HAP-1 (cell line): ENCODE data around the gene BACH1.
A peak's percentile ranks its signal among the peaks of the same experiment; 100 is the strongest.
"Not testable (repeated sequence)": the region's sequence is repeated elsewhere in the genome, so short reads cannot be mapped to it uniquely, and the experiment has no call there.

Source experiments
- DNase-seq, 2 experiments: peaks; one replicate each; pipeline ENCODE4 v3.0.0-alpha.2; 2016 to 2020; ENCODE audit warnings: low spot score in 2 of 2
- H3K27me3 ChIP-seq: fragments of 250-450 bp; sonication (Bioruptor Pico); 2 replicates; pipeline ENCODE4 v1.5.1; 2020; ENCODE audit warnings: low read depth, mild to moderate bottlenecking, moderate library complexity
- H3K36me3 ChIP-seq: fragments of 250-450 bp; sonication (Bioruptor Pico); replicated peaks from 2 replicates; pipeline ENCODE4 v1.5.1; 2020; ENCODE audit warnings: mild to moderate bottlenecking
- H3K4me1 ChIP-seq: fragments of 250-450 bp; sonication (Bioruptor Pico); 2 replicates; pipeline ENCODE4 v1.5.1; 2020; ENCODE audit warnings: mild to moderate bottlenecking
- H3K4me3 ChIP-seq: fragments of 250-450 bp; sonication (Bioruptor Pico); 2 replicates; pipeline ENCODE4 v1.5.1; 2020; ENCODE audit warnings: mild to moderate bottlenecking, moderate library complexity
- H3K9me3 ChIP-seq: fragments of 250-450 bp; sonication (Bioruptor Pico); 2 replicates; pipeline ENCODE4 v1.5.1; 2020; ENCODE audit warnings: mild to moderate bottlenecking, moderate library complexity
- in situ Hi-C: fragments of 300-500 bp; cut with MboI; formaldehyde crosslinking; loops from 3 replicates; pipeline ENCODE4 v1.14.3; 2020; ENCODE audit warnings: low sequenced_read_pairs, inconsistent platforms, mixed read lengths

The BACH1 gene

DNA sequence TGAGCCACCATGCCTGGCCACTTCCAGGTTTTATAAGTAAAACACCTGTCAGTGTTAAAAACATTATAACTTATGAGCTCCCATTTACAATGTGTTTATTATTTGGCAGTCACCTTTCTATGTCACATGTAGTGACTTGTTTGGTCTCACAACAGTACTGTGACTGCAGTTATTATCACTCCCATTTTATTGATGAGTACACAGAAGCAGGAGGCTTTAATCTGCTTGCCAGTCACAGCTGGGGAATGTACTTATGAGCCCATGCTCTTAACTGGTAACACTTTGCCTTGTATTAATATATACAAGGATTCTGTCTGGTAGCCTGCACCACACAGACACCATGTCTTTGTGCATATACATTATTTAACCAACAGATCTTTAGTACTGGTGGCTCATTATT is 31.1 kb upstream of the BACH1 start:
- Histone ChIP-seq H3K27me3 (no peaks in the 10 kb centered on the region; the same call in 1 of the 2 replicates), H3K4me1 (no peaks in the 10 kb centered on the region), H3K4me3 (no peak overlapping the region), H3K9me3 (no peaks in the 10 kb centered on the region), H3K36me3 (no peaks in the 10 kb centered on the region)
- DNase-seq, result no peak
- in situ Hi-C loops, result no loop called here

DNA sequence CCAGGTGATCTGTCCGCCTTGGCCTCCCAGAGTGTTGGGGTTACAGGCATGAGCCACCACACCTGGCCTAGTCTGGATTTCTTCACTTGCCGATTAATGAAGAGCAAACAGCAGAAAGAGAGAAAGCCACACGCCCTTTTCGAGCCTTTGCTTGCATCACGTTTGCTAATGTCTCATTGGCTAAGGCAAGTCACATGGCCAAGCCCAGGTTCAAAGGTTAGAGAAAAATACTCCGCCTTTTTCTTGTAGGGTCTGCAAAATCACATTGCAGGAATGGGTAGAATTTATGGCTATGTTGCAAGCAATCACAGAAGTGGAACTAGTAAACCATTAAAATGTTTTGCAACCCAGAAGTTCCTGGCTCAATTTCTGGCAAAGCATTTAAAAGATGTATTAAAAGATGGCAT is 26.8 kb upstream of the BACH1 start:
- in situ Hi-C loops, result no loop called here
- no peak for DNase-seq
- H3K4me3 ChIP-seq, result no peak overlapping the region

DNA sequence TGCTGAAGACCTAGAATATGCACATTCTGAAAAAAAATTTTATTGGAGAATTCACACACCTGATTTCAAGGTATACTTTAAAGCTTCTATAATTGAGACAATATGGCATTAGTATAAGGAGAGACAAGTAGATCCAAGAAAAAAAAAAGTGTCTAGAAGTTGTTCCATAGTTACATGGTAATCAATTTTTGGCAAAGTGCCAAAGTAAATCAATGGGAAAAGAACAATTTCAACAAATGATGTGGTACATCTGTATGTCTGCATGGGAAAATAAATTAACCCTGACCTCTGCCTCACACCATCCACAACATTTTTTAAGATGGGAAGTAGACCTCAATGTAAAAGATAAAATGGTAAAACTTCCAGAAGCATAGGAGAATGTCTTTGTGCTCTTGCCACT is 21.3 kb upstream of the BACH1 start:
- no peak for DNase-seq
- Histone ChIP-seq H3K4me1 (no peaks in the 10 kb centered on the region), H3K9me3 (no peaks in the 10 kb centered on the region), H3K27me3 (no peaks in the 10 kb centered on the region), H3K4me3 (no peak overlapping the region), H3K36me3 (no peaks in the 10 kb centered on the region)
- in situ Hi-C loops, result no loop called here

More for the DNA sequence above, 26.8 kb upstream of the BACH1 start:
- Histone ChIP-seq H3K4me1 (no peaks in the 10 kb centered on the region), H3K27me3 (no peaks in the 10 kb centered on the region), H3K36me3 (no peaks in the 10 kb centered on the region), H3K9me3 (no peaks in the 10 kb centered on the region)

DNA sequence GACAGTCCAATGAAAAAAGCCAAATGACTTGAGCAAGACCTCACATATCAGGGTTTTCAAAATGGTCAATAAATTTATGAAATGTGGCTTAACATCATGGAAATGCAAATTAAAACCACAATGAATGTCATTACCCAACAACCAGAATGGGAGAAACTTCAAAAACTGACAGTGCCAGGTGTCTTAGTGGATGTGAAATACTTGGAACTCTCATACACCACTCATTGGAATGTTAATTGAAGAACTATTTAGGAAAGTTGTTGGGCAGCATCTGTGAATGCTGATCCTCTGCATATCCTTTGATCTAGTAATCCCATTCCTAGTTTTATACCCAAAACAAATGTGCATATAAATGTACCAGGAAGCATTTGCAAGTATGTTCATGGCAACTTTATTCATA is 19.2 kb upstream of the BACH1 start:
- DNase-seq, result no peak
- H3K9me3 ChIP-seq, result no peaks in the 10 kb centered on the region
- no peaks in the 10 kb centered on the region for H3K4me1 ChIP-seq
- no peaks in the 10 kb centered on the region; the same call in 1 of the 2 replicates for H3K27me3 ChIP-seq
- no peaks in the 10 kb centered on the region for H3K36me3 ChIP-seq
- no peak overlapping the region for H3K4me3 ChIP-seq
- in situ Hi-C loops, result no loop called here

DNA sequence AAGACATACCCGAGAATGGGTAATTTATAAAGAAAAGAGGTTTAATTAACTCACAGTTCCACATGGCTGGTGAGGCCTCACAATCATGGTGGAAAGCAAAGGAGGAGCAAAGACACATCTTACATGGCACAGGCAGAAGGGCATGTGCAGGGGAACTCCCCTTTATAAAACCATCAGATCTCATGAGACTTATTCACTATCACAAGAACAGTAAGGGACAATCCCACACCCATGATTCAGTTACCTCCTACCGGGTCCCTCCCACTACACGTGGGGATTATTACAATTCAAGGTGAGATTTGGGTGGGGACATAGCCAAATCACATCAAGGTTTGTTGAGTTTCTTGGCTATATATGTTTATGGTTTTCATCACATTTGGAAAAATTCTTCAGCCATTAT is 16.9 kb upstream of the BACH1 start:
- DNase-seq, H3K4me3 ChIP-seq, H3K27me3 ChIP-seq, H3K4me1 ChIP-seq, H3K9me3 ChIP-seq, in situ Hi-C loops, H3K36me3 ChIP-seq: not testable (repeated sequence)

DNA sequence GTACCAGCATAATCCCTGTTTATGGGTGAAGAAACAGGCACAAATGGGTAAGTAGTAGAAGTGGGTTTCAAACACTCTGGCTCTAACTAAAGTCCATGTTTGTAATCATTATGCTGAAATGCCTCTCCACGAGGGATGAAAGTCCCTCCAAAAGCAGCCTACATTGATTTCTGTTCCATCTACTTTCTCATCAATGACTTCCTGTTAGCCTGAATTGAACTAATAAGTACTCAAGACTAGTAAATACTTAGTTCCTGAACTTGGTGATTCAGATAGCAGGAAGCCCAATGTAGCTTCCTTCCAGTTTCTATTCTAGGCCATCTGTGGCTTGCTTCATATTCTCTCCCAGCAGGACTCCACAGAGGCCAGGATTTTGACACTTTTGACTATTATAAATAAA is 11.3 kb upstream of the BACH1 start:
- Histone ChIP-seq H3K4me1 (no peaks in the 10 kb centered on the region), H3K27me3 (no peaks in the 10 kb centered on the region; the same call in none of the 2 replicates), H3K4me3 (no peak overlapping the region), H3K36me3 (no peaks in the 10 kb centered on the region), H3K9me3 (no peaks in the 10 kb centered on the region)
- DNase-seq, result no peak
- in situ Hi-C loops, result no loop called here

DNA sequence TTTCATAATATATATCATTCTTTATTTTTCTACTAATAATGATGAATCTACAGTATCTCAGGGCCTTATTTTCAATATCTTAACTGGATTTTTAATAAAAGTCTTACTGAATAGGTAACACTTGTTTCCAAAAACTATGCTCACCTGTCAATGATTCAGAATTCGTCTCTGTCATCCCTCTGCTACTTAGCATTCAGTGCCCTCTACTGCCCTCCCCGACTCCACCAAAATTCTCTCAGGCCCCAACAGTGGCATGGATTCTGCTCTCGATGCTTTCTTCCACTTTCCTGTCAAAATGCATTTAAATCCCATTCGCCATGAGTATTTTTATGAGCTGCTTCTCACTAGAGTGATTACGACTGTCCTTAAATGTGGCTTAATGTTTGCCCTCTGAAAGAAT is 10.5 kb upstream of the BACH1 start:
- H3K4me3 ChIP-seq, result no peak overlapping the region
- H3K27me3 ChIP-seq, result no peaks in the 10 kb centered on the region; the same call in none of the 2 replicates
- no peaks in the 10 kb centered on the region for H3K36me3 ChIP-seq
- no peak for DNase-seq
- in situ Hi-C loops, result no loop called here
- H3K9me3 ChIP-seq, result no peaks in the 10 kb centered on the region
- no peaks in the 10 kb centered on the region for H3K4me1 ChIP-seq

DNA sequence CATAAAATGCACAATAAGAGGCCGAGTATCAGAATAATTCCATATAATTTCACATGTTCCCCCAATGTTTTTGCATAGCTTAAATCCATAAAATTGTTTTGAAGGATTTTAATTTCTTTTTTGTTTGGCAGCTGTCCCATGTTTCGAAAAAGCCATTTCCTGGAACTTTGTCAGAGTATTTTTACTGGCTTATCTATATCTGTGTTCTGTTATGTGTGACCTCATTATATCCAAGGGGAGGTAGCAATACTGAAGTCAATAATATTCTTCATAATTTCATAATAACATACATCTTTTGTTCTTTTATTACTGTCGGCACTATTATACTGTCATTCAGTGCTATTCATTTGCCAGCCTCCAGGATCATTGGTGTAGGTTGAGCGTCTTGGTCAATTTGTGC is 9.4 kb upstream of the BACH1 start:
- Histone ChIP-seq H3K4me1 (no peaks in the 10 kb centered on the region), H3K27me3 (no peaks in the 10 kb centered on the region; the same call in none of the 2 replicates), H3K9me3 (no peaks in the 10 kb centered on the region), H3K36me3 (no peaks in the 10 kb centered on the region), H3K4me3 (no peak overlapping the region)
- no peak for DNase-seq
- in situ Hi-C loops, result no loop called here

DNA sequence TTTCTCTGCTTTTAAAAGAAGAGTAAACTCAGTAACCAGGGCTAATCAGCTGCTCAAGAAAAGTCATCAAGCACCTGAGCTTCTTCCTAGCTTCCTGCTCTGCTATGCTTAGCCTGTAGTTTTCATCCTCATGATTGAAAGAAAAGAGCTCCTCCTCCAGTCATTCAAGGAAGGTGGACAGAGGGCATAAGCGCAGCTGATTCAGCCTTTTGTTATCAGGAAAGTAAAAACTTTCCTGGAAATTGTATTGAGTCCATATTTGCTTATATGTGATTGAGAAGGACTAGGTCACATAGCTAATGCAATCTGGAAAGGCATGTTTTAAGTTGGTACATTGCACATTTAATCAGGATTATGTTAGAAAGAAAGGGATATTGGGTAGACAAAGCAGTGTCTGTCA is 8.5 kb upstream of the BACH1 start:
- no peaks in the 10 kb centered on the region for H3K4me1 ChIP-seq
- in situ Hi-C loops, result no loop called here
- no peaks in the 10 kb centered on the region for H3K36me3 ChIP-seq

DNA sequence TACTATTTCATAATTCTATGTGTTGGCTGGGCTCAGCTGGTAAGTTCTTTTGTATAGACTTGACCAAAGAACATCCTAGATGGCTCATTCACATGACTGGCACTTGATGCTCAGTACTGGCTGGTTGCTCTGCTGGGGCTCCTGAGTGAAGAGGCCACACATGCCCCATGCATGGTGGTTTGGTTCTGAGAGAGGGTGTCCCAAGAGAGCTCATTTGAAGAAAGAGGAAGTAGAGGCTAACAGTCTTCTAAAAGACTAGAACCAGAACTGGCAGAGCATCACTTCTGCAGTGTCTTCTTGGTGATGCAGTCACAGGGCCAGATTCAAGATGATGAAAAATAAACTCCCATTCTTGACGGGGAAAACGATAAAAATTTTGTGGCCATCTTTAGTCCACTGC is 5.2 kb upstream of the BACH1 start:
- peaks cover 3% of the 10 kb centered on the region; the same call in 1 of the 2 replicates for H3K4me1 ChIP-seq
- H3K4me3 ChIP-seq, result no peak overlapping the region
- DNase-seq, result no peak
- H3K27me3 ChIP-seq, result no peaks in the 10 kb centered on the region
- H3K36me3 ChIP-seq, result no peaks in the 10 kb centered on the region
- in situ Hi-C loops, result no loop called here
- no peaks in the 10 kb centered on the region for H3K9me3 ChIP-seq

More for the DNA sequence above, 8.5 kb upstream of the BACH1 start:
- Histone ChIP-seq H3K9me3 (no peaks in the 10 kb centered on the region), H3K4me3 (no peak overlapping the region), H3K27me3 (no peaks in the 10 kb centered on the region; the same call in 1 of the 2 replicates)
- no peak for DNase-seq

DNA sequence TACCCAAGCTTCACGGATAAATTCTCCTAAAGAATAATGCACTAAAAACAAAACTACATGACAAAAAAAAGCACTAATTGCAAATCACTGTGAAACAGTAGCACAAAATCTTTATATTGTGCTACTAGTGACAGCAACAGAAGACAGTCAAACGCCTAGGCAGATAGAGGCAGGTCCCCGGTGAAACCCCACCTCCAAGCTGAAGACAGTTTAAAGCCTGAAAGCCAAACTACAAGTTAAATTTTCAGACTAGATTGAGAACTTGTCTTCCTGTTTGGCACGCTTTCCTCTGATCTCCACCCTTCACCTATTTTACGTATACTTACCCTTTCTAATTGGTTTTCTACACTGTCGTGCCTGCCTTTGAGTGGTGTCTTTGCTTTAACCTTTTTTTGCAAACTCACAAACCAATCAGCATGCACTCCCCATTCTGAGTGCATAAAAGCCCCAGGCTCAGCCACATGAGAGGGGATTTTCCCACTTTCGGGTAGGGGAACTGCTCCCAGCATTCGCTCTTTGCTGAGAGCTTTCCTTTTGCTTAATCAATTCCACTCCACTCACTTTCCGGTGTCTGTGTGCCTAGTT is 3.6 kb upstream of the BACH1 start:
- DNase-seq, result no peak
- no peaks in the 10 kb centered on the region for H3K36me3 ChIP-seq
- no peaks in the 10 kb centered on the region for H3K9me3 ChIP-seq
- no peaks in the 10 kb centered on the region for H3K27me3 ChIP-seq
- in situ Hi-C loops, result no loop called here
- no peak overlapping the region for H3K4me3 ChIP-seq
- peaks cover 3% of the 10 kb centered on the region; the same call in 1 of the 2 replicates for H3K4me1 ChIP-seq

DNA sequence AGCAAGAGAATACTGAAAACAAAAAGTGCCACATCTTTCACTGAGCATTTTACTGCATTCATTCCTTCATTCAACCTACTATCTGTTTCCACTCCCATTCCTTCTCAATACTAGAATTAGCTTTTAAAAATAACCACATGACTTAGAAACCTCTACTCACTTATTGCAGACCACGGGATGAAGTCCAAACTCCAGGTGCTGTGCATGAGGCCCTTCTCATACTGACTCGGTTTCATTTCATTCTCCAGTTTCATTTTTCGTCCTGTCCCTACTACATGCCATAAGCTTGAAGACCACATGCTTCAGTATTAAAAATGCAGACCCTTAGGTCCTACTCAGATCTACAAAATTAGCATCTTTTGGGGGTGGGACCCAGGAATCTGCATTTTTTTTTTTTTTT is 2.3 kb upstream of the BACH1 start:
- in situ Hi-C loops, result no loop called here
- Histone ChIP-seq H3K9me3 (no peaks in the 10 kb centered on the region), H3K27me3 (no peaks in the 10 kb centered on the region), H3K36me3 (no peaks in the 10 kb centered on the region), H3K4me3 (no peak overlapping the region), H3K4me1 (peaks cover 12% of the 10 kb centered on the region)
- no peak for DNase-seq

DNA sequence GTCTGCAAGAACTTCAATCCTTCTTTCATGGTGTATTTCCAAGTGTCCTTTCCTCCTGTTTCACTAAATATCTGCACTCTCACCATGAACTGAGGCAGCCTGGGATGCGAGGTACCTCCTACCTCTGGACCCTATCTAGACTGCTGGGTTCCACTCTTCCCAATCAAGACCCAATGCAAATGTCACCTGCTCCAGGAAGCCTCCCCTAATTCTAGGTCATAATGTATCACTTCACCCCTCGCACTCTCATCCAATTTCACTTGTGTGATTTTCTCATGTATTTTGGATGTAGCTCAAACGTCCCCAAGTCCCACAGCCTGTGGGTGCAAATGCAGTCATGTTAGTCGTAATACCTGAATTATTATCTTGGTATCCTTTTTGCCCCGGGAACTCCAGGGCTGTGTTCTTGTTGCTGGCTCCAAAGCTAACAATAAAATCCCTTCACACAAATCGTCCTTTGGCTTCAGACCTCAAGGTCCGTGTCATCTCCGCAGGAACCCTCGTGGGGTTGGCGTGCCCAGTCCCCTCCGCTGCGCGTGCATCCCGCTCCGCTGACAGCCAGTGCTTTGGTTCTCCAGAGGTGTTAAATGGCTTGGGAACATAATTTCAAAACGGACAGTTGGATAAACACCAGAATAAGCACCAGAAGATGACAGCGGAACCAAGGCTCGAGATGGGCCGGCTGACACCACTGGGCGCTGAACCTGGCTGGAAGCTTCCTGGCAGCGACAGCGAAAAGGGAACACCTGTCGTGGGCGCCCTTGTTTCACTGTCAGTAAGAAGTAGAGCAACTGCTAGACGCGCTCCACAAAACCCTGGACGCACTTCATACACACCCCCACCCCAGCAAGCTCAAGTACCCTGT is 1.0 kb upstream of the BACH1 start:
- no peak for DNase-seq
- no peaks in the 10 kb centered on the region for H3K36me3 ChIP-seq
- in situ Hi-C loops, result no loop called here
- peak overlapping the region; percentile 62 for H3K4me3 ChIP-seq
- H3K9me3 ChIP-seq, result no peaks in the 10 kb centered on the region
- peaks cover 12% of the 10 kb centered on the region for H3K4me1 ChIP-seq
- H3K27me3 ChIP-seq, result no peaks in the 10 kb centered on the region

DNA sequence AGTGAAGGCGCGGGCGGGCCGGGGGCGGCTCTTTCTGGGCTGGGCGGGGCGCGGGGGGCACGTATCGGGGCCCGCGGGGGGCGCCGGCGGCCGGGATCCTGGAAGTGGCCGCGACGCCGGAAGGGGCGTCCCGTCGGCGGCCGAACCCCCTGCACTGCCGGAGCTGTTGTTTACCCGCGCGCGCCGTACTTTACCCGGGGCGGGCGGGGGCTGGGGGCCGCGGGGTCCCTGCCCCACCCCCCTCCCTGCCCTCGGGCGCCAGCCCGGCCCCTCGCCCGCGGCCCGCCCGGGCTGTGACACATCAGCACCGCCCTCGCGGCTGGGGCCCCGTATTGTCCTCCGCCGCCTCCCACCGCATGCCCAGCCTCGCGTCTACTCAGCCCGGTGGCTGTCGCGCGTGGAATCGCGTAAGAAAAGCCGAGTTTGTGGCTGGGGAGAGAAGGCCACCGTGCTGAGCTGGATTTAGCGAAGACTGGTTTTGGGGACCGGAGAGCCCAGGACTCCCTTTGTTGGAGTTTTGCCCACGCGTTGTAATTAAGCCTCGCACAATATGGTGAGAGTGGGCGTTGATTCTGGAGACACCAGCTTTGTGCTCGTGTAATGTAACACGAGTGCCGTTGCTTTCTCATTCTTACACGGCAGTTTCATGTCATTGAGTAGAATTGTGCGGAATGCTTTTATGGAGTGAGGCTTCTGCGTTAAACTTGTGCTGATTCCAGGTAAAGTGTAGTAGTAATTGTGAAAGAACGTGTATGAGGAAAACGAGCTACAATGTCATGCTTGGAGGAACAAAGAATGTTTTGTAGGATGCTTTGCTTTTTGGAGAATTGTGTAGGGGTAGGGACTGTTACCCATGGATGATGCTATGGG is 559 bp downstream of the BACH1 start:
- no peak for DNase-seq
- in situ Hi-C loops, result no loop called here
- no peaks in the 10 kb centered on the region for H3K27me3 ChIP-seq
- no peaks in the 10 kb centered on the region for H3K9me3 ChIP-seq
- peaks cover 12% of the 10 kb centered on the region for H3K4me1 ChIP-seq
- peak overlapping the region; percentile 62 for H3K4me3 ChIP-seq
- no peaks in the 10 kb centered on the region for H3K36me3 ChIP-seq
